B cell (primary cell): ENCODE measurements around the gene WIF1.

Experiments
- EZH2 ChIP-seq: IDR thresholded peaks from 2 replicates; pipeline ENCODE4 v1.6.1; 2012; ENCODE audit warnings: borderline replicate concordance, low read depth, mild to moderate bottlenecking, moderate library complexity, low read length; ENCODE audit not compliant: insufficient read depth, poor library complexity, severe bottlenecking
- TF ChIP-seq, protein P1 (sequence below): fragments of 200-600 bp; IDR thresholded peaks from one replicate; pipeline ENCODE4 v1.8.0; 2022; ENCODE audit warnings: antibody characterized with exemption, mild to moderate bottlenecking

DNA sequence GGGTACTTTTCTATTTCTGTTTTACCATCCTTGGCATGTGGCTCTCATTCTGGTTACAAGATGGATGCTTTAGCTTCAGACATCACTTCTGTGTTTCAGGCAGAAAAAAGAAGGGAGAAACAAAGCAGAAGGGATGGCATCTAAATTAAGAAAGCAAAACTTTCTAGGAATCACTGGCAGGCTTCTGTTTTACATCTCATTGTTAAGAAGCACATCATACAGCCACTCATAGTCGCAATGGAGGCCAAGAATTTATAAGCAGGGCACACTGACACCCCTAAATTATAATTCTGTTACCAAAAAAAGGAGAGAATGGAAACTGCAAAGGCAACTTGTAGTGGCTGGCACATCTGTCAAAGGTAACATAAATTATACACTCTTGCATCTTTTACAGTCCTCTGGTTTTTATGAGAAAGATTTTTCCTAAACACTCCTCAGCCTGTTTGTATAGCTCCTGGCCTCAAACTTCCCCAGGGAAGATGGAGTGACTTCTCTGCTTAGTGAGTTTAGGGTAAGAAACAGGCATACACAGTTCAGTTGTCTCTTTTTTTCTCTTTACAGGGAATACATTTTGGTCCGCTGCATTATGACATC is 26.3 kb upstream of the WIF1 start:
- TF ChIP-seq, protein P1, sequence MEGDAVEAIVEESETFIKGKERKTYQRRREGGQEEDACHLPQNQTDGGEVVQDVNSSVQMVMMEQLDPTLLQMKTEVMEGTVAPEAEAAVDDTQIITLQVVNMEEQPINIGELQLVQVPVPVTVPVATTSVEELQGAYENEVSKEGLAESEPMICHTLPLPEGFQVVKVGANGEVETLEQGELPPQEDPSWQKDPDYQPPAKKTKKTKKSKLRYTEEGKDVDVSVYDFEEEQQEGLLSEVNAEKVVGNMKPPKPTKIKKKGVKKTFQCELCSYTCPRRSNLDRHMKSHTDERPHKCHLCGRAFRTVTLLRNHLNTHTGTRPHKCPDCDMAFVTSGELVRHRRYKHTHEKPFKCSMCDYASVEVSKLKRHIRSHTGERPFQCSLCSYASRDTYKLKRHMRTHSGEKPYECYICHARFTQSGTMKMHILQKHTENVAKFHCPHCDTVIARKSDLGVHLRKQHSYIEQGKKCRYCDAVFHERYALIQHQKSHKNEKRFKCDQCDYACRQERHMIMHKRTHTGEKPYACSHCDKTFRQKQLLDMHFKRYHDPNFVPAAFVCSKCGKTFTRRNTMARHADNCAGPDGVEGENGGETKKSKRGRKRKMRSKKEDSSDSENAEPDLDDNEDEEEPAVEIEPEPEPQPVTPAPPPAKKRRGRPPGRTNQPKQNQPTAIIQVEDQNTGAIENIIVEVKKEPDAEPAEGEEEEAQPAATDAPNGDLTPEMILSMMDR: no peak
- no peak for TF ChIP-seq EZH2
